Stimulated activated CD8-positive, alpha-beta memory T cell treated with anti-CD3 and anti-CD28 coated beads, Interleukin-15, amount 100 ng/mL, for 1 hour (primary cell): ENCODE results near the gene PLEKHB2.
"Not testable (repeated sequence)": the region's sequence is repeated elsewhere in the genome, so short reads cannot be mapped to it uniquely, and the experiment has no call there.

Experiments
- DNase-seq: peaks from one replicate; pipeline ENCODE4 v3.0.0-alpha.2; 2020; ENCODE audit warnings: low read depth

PLEKHB2 gene, protein sequence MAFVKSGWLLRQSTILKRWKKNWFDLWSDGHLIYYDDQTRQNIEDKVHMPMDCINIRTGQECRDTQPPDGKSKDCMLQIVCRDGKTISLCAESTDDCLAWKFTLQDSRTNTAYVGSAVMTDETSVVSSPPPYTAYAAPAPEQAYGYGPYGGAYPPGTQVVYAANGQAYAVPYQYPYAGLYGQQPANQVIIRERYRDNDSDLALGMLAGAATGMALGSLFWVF

DNA sequence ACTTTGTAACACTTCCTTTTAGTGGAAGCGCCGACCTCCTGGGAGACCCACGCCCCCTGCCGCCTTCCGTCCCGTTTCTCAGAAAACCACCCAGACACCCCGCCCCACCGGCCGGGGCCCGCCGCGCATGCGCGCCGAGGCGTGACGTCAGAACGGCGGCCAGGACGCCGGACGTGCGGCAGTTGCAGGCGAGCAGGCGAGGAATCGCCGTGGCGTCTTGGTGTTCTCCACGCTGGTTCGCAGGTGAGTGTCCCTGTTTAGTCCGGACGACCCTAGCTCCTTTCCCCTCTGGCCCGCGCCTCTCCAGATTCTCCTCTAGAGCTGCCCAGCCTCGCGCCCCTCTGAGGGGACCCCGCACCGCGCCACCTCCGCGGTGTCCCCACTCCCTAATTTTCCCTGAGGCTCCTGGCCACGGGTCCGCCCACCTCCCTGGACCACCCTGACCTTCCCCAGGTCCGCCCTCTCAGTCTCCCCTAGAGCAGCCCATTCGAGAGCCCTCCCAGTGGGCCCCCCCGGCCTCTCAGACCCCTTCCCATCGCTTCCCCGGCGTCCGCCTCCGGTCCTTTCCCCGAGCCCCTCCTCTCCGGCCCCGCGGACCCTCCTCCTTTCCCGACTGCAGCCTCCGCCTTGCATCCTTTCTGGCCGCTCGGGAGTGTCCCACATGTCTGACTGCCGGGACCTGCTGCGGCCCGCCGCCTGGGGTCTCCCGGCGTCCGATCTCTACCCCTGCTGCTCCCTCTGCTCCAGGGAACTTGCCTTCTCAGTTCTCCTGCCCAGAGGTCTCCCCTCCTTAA lies at the start of gene PLEKHB2:
Gene PLEKHB2, plus strand, starts transcription at position 181 of the 794 bp plus-strand sequence. CDS start 15,606 bp downstream, outside the sequence.
- peak; percentile 84 for DNase-seq

DNA sequence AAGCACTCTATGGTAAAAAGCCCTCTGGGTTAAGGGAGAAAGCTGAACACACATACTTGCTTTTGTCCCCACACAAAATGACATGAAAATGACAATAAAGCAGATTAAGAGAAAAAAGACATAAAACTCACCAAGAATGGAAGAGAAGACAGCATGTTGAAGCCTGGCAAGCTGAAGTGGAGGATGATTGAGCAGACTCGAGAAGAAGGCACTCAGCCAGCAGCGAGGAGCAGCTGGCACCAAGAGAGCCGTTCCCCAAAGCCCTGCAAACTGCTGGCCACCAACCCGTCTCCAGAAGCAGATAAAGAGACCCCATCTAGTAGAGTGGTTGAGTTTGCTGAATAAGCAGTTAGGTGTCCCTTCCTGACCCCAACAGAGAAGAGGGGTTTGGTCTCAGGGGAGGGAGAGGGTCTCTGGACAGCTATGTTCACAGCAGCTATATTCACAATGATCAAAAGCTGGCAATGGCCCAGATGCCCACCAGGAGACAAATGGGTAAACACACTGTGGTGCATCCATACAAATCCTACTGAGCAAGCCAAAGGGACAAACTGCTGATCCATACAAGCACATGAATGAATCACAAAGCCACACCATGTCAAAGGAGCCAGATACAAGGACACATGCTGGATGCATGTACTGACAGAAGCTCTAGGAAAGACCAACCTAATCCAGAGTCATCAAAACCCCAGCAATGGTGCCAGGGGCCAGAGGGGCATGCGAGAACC lies 48.8 kb upstream of the PLEKHB2 start:
- no peak for DNase-seq

DNA sequence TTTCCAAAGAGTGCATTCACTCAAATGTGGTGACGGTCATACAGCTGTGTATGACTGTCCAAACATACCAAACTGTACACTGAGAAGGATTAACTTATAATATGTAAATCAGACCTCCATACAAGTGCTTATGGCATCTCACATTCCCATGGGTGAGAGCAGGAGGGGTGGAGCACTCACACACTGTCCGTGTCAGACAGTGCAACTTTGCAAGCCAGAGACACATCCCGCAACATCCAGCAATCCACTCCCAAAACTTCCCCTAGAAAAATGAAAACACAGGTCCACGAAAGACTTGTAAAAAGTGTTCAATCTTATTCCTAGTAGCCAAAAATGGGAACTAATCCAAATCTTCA lies 48.2 kb upstream of the PLEKHB2 start:
- no peak for DNase-seq

DNA sequence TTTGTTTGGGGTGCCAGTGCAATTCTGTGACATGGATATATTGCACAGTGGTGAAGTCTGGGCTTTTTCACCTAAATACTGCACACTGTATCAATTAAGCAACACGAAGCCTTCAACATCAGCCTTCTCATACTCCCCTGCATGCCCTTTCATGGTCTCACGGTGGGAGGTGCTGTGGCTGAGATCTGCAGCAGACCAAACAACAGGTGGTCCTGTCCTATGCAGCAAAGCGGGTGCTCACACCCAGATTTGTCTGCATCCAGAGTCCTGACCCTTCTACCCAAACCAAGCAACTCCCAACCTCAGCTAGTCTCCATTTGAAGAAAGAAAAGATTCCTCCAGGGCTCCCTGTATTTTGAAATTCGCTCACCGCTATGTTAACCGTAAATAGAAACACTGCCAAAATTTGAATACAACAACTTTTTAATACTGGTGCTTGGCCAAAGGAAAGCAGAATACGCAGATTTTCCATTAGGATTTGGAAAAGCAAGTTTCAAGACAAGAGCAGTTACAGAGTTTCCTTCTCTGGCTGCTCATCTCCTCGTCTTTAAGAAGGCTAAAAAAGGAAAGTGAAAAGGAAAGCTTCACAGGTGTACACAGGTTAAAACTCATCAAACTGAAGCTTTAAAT lies 46.8 kb upstream of the PLEKHB2 start:
- DNase-seq = no peak

DNA sequence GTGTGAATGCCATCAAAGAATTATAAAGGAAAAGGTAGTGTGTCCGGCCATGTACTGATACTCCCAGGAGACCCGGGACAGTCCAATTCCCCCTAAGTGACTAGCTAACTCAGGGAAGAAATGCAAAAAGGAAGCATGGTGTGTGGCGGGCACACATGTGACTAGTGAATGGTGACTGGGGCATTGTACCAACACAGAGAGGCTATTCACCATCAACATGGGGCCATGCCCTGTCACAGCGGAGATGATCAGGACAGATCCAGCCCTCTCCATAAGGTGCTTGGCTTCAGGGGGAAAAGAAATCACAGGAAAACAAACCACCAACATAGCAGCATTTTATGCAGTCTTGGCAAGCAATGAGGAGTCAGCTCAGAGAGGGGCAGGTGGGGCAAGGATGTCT lies 46.2 kb upstream of the PLEKHB2 start:
- DNase-seq = no peak

DNA sequence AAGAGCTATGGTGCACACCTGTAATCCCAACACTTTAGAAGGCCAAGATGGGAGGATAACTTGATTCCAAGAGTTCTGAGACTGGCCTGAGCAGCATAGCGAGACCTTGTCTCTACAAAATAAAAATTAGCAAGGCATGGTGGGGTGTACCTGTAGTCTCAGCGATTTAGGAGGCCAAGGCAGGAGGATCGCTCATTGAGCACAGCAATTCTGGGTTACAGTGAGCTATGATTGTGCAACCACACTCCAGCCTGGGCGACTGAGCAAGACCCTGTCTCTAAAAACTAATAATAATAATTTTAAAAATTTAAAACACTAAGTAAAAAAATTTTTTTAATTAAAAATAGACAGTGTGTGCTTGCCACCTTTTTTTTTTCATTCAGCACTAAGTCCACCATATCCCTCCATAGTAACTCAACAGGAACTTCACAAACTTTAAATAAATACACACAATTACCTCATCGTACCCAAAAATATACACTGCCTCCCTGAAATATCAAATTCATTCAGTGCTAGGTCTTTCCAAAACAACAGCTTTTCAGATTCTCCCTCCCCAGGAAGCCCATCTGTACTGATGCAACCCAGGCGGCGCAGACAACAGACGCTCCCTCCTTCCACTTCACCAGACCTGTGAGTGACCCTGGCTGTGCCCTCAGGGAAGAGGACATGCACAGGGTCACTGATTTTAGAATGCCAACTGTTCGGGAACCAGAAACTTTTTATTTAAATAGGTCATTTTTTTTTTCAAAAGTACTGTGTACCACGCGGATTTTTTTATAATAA lies 41.4 kb upstream of the PLEKHB2 start:
- no peak for DNase-seq

DNA sequence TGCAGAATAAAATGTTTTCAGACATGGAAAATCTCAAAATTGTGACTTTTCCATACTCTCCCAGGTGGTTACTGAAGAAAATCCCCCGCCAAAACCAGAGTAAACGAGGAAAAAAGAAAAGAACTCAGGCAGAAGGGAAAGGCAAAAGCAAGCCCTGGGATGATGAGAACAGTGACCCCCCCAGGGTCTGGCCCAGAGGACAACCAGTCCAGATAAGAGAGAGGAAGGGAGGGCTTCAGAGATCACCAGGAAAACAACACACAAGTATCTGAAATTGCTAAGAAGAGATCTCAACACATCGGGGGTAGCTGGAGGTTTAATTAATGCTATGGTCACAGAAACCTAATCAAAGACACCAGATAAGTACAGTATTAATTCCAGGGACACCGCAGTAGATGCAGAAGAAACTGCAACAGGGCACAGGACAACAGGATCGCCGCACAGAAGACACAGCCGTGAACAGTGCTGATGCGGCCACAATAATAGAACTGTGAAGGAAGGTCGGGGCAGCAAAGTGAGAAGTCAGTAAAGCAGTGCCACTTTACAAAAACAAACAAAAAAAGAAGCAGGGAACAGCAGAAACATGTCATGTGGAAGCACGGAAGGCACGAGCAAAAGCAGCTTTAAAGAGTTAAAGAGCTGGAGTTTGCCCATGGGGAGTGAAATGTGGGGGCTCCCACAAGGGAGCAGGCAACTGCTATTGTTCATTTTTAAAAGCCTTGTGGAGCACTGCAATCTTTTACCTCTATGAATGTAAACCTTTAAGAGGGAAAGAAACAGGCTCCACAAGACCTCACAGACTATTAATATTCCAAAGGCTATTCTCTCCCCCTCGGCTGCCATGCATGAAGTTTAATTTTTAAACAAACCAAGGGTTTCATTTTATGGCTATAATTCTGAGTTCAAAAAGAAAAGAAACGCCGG lies 40.3 kb upstream of the PLEKHB2 start:
- DNase-seq = no peak

DNA sequence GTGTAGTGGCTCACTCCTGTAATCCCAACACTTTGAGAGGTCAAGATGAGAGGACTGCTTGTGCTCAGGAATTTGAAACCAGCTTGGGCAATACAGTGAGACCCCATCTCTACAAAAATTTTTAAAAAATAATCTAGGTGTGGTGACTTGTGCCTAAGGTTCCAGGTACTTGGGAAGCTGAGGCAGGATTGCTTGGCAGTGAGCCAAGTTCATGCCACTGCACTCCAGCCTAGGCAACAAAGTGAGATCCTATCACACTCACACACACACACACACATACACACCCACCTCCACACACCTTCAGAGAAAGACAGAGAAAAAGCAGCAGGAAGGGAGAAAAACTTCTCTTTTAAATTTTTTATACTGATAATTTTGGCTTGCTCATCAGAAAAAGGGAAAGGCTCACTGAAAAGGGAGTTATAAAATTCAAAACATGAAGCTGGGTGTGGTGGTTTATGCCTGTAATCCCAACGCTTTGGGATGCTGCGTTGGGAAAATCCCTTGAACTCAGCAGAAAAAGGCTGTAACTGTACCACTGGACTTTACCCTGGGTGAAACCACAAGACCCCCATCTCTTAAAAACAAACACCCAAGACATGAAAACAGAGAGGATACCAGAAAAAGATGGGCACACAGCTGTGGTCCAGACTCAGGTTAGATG lies 37.5 kb upstream of the PLEKHB2 start:
- no peak for DNase-seq

DNA sequence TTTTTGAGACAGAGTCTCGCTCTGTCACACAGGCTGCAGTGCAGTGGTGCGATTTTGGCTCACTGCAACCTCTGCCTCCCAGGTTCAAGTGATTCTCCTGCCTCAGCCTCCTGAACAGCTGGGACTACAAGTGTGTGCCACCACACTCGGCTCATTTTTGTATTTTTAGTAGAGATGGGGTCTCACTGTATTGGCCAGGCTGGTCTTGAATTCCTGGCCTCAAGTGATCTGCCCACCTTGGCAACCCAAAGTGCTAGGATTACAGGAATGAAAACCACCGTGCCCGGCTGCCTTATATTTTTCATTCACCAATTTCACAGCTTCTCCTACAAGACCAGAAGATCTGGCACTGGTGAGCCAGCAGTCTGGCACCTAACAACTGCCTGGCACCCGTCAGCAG lies 37.0 kb upstream of the PLEKHB2 start:
- not testable (repeated sequence) for DNase-seq

DNA sequence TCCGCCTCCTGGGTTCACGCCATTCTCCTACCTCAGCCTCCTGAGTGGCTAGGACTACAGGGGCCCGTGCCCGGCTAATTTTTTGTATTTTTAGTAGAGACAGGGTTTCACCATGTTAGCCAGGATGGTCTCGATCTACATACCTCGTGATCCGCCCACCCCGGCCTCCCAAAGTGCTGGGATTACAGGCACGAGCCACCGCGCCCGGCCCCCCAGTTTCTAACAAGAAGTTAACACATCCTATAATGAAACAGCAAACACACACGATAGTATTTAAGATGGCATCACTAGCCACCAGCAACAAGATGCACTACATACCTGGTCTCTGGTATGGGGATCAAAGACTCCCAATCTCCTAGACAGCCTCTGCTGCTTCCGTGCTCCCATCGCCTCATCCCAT lies 29.6 kb upstream of the PLEKHB2 start:
- not testable (repeated sequence) for DNase-seq

DNA sequence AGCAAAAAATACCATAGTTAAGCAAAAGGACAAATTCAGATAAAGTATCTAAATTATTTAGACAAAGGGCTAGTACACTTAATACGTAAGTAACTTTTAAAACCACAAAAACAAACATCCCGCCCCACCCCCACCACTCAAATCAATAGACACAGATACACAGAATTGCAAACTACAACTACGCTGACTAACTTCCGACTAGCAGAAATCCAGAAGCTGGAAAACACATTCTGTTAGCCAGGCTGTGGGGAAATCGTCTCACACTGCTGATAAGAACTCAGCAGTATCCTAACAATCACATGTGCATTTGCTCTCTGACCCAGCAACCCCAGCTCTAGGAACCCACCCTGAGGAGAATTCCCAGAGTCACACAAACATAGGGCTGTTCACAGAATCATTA lies 28.4 kb upstream of the PLEKHB2 start:
- no peak for DNase-seq

DNA sequence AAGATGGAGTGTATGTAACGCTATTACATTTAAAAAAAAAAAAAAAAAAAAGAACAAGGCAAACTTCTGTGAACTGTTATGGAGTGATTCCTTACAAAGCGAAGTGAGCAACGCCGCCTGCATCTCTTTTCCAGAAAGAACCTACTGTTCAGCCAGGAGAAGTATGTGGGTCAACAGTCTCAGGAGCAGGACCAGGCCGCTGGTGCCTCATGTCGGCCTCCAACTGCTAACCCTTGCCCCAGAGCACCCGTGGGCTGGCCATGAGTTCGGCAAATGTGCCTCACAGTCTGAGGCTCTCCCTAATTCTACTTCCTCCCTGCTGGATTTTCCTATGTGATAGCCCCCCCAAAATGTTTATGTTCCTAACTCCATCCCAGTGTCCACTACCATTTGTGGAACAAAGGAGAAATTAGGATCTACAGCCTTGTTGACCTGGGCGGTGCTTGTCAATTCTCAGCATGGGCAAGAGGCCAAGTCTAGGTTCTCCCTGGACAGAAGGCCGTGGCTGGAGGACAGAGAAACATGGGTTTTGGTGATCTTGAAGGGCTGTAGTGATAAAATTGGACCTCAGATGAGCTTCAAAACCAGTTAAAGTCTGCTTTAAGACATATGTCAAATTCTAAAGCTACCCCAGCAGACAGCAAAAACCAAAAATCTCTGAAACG lies 27.8 kb upstream of the PLEKHB2 start:
- no peak for DNase-seq

DNA sequence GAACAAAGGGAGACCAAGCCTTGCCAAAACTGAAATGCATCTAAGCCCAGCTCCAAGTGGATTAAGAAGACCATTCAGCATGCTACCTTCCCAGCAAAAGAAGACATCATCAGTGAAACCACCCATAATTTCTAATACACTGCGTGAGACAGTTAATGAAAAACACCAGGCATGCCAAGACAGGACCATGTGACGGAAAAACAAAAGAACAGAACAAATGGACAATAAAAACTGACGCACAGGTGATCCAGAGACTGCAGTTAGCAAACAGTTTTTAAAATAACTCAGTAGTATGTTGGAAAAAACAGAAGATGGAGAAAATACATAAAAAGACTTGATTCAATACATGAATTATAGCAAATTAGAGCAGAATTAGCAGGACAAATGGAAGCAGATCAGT lies 27.2 kb upstream of the PLEKHB2 start:
- DNase-seq = no peak

DNA sequence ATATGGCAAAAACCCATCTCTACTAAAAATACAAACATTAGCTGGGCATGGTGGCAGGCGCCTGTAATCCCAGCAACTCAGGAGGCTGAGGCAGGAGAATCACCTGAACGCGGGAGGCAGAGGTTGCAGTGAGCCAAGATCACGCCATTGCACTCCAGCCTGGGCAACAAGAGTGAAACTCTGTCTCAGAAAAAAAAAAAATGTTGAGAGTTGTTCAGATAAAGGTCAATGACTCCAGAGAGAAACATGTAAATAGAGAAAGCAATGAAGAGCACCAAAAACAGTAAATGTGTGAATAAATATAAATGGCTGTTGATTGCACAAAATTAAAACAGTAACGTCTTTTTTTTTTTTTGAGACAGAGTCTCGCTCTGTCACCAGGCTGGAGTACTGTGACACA lies 25.2 kb upstream of the PLEKHB2 start:
- not testable (repeated sequence) for DNase-seq

DNA sequence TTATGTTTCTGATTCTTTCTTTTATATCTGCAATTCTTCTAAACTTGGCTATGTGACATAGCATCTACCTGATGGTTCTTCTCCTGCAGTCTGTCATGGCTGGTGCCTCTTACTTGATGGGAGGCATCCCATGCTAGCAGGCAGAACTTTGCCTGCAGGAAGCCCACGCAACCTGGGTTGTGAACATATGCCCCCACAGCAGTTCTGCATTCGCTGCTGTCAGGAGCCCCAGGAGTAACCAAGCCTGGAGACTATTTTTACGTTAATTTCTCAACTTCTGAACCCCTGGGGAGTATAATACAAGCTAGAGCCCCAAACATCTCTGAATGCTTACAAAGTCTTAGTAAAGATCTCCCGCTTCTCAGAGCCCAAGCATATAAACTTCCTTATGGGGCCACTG lies 23.9 kb upstream of the PLEKHB2 start:
- DNase-seq = no peak

DNA sequence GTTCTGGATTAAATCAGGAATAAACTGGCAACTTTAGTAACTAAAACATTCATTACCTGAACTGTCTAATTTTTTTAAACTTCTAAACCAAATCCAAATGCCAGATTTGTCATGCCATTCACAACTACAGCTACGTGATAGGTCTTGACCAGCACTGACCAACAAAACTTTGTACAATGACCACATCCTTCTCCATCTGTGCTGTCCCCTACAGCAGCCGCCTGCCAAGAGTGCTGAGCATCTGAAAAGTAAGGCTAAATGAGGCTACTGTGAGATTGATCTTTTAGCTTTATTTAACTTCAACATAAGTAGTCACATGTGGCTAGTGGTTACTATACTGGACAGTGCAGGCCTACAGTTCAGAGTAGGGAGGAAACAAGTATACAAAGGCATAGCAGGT lies 19.5 kb upstream of the PLEKHB2 start:
- DNase-seq = no peak

DNA sequence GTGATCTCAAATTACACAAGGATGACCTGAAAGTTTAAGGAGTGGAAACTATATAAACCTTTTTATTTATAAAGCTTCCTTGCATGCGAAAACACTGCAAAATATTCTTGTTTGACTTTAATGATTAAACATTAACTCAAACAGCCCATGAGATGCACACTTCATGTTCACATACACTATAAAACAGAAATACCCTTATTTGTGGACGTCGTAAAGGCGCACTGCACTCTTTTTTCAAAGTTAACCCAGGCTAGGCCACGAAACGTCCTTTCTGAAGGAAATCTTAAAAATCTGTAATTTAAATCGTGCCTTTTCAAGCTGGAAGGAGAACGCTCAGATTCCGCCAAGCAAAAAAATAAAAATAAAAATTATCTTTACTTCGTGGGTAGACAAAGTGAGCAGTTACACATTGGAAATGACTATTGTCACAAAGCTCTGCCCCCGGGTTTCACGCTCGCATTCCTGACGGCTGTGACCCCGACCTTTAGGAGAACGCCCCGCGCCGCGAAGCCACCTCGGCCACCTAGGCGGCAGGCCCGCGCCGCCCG lies 12.6 kb upstream of the PLEKHB2 start:
- DNase-seq = no peak

DNA sequence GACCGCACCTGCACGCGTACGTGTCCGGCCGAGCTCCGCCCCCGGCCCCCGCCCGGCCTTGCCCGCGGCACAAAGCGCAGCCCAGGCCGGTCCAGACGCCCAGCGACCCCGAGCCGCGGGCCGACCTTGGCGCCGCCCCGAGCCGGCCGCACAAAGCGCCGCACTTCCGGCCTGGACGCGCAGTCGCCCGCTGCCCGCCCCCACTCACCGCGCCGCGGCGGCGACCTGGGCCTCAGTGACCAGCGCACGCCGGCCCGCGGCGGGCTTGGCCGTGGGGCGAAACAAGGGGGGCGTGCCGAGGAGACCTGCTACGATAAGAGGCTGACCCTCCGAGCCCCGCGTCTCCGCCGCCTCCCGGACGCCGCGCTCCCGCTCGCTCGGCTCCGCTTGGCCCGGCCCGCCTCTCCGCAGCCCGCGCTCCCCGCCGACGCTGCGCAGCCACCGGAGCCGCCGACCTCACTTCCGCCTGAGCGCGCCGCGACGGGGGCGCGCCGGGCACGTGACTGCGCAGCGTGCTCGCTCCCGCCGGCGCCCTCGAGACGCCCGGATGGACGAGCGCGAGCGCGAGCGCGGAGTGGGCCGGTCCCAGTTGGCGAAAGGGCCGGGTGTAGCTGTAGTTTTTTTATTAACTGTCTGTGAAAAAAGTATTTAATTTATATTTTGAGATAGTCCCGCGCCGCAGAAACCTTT lies 12.0 kb upstream of the PLEKHB2 start, which contains the start of gene FAM168B:
Gene FAM168B, minus strand, starts transcription at position 455 of the 690 bp plus-strand sequence. CDS start 10,814 bp downstream, outside the sequence.
- DNase-seq = peak; percentile 67
